ENCODE results near the gene AGAP1. TPM values are rescaled to one million over a fixed set of nuclear protein-coding genes. Genes with fewer than 3 reads are reported as not detected.
A peak's percentile ranks its signal among the peaks of the same experiment; 100 is the strongest.

Gene AGAP1
- total RNA-seq, 2 donors from 2014 or later, result 22.5 to 23.9 TPM

- intact Hi-C loops (cut with DNase I), result loop anchor here (5.0 to 10.0 kb wide), 2 partner anchors 373 to 400 kb away; no protein-coding TSS in a partner anchor
- DNase-seq (peak; percentile 60), ATAC-seq (peak; percentile 45 to 51)
These were observed 683.7 kb downstream of the AGAP1 start for GRCh38 chr2:236177604-236177966.

- intact Hi-C loops (cut with DNase I), result loop anchor here (5.0 to 10.0 kb wide), 2 partner anchors 373 to 401 kb away; no protein-coding TSS in a partner anchor
- ATAC-seq, result peak; percentile 78 to 79
- peak; percentile 62 for DNase-seq
These were observed 684.4 kb downstream of the AGAP1 start for GRCh38 chr2:236177967-236178889.

DNA sequence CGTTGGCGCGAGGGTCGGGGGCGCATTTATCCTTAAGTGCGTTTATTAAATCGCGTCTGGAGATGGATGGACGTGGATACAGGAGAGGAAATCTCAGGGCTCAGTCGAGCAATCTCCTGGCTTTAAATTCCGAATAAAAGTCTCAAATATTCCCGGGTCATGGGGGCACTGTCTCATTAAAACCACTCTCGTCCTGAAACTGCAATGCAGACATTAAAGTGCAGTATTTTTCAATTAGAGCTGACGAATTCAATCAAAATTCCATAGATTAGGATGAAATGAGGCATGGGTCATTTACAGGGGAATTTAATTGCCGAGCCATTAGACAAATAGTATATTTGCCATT, 685.0 kb downstream of the AGAP1 start:
- ATAC-seq (no peak), DNase-seq (no peak)
- intact Hi-C loops (cut with DNase I), result loop anchor here (5.0 to 10.0 kb wide), 2 partner anchors 374 to 402 kb away; no protein-coding TSS in a partner anchor

GRCh38 chr2:236179236-236180075, 685.6 kb downstream of the AGAP1 start:
- DNase-seq (no peak), ATAC-seq (no peak)
- intact Hi-C loops (cut with DNase I), result loop anchor here (5.0 to 10.0 kb wide), 3 partner anchors 375 to 402 kb away; no protein-coding TSS in a partner anchor

DNA sequence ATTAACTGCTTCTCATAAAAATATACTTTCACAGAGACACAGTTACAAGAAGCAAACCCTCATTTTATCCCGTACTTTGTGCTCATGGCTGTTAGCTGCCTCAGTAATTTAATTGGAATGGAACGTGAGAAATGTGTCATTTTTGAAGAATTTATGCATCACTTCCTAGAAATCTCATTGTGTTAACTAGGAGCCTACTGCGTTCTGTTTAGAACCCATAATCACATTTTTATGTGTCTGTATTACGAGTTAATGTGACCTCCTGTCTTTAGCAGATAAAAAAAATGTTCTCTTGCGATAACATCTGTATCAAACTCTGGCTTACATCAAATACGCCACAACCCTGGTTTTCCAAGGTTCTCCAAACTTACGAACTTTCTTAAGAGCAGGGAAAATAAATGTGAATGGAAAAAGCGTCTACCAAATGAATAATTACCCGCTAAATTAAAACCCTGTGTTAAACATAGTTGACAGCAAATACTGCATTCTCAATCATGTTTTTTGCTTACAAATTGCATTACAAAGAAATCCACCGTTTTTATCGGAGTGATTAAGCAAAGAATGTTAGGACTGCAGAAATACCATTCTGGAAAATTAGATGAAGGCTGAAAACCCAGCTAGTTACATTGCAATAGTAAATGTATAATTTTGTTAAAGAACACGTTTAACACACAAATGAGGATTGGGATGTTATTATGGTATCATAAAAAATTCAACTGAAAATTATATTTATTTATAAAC, 686.4 kb downstream of the AGAP1 start:
- intact Hi-C loops (cut with DNase I), result loop anchor here in 1 of 2 donors (5.0 kb wide), 1 partner anchor 398 kb away; no protein-coding TSS in a partner anchor
- ATAC-seq, result peak in 1 of 2 donors; percentile 35
- no peak for DNase-seq

DNA sequence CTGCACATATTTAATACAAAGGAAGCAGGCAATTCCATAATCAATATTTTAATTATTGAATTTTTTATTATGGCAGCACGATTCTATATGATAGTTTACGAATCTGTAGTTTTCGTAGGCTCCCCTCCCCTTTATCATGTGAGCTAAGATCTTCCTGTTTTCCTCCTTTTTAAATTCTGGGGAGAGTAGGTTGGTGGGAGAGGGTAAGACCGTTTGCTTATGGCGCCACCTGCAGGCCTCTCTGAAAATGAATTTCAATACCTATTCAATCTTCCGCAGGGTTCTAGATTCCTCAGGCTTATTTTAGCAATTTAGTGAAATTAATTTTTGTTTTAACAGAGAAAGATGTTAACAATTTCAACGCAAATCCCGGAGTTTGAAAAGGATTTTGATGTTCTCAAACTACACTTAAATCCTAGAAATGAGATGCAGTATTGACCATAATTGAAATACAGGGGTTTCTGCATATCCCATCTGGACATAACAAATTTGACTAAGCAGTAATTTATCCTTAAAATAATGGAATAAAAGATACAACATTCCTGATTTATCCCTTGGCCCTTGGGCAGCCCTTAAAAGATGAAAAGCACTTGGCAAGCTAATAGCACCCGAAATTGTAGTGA, 687.1 kb downstream of the AGAP1 start:
- DNase-seq (peak; percentile 58), ATAC-seq (peak in 1 of 2 donors; percentile 68)
- intact Hi-C loops (cut with DNase I), result loop anchor here in 1 of 2 donors (5.0 kb wide), 1 partner anchor 399 kb away; no protein-coding TSS in a partner anchor
